Right forelimb (tissue), 1 donor: ENCODE results near the gene SAMMSON.

Experiments used
- DNase-seq: peaks from one replicate; pipeline ENCODE4 v3.0.0-alpha.2; 2018

SAMMSON gene

DNA sequence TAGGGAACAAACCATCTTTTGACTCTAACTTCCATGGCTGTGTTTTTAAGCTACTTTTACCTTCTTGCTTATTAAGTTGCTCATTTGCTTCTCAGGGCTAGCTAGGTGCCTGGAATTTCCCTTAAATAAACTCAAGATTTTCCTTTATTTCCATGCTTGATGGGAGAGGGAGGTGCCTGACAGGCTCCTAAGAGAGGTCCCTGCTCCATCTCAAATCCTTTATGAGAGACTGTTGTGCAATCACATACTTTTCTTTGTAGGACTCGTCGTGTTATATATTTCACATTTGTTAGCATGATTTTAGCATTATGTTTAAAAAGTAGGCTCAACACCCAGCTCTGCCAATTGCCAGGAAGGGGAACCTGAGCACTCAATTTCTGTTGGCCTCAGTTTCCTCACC is 95.7 kb downstream of the SAMMSON start:
- no peak for DNase-seq

DNA sequence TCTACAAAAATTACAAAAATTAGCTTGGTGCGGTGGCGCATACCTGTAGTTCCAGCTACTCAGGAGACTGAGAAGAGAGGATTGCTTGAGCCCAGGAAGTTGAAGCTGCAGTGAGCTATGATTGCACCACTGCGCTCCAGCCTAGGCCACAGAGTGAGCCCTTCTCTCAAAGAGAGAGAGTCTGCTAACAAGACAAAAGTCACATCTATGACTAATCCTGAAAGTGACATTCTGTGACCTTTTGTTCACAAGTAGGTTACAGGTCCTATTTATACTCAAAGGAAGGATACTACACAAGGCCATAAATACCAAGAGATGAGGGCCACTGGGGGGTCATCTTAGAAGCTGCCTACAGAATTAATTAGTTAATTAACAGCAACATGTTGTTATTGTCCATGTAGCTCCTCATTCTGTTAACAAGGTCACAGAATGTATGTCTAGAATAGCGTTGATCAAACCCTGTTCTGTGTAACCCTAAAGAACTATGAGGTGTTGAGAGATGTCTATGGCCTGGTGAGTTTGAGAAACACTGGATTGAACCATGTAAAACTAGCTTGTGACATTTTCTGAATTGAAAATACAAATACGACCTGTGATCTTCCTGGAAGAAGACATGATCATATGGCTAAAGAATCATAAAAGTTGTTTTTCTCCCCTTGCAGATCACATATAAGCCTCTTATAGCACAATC is 97.0 kb downstream of the SAMMSON start:
- no peak for DNase-seq

DNA sequence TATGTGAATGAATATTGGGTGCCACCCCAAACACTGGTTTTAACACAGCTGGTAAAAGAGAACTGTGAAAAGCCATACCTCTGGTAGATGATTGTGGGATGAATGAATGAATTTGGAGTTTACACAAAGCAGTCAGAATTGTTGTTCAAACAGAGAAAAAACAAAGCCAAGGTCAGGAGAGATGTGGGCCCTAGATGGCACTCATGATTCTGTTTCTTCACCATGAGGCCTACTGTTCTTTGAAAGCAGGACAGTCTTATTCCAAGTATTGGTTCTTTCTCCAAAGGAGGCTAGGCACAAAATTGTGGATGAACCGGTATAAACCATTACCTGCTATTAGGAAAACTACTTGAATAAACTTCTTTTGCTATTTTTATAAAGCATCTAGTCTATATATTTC is 97.6 kb downstream of the SAMMSON start:
- DNase-seq = no peak

DNA sequence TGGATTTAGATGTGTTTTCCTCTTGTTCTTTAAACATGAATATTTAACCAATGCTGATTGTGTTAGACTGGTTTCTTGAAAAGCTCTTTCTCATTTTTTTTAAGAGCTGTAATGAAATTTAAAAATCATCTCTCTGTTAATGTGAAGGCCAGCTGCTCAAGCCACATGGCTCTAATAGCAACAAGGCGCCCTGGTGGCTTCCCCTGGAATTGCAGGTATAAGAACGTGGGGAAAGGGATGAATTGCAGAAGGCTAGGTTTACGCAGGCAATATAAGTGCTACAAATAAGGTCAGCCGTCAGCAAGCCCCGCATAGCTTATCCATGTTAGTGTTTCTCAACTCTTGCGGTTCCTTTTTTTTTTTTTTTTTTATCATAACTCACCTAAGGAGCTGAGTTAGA is 108.5 kb downstream of the SAMMSON start:
- DNase-seq = no peak

DNA sequence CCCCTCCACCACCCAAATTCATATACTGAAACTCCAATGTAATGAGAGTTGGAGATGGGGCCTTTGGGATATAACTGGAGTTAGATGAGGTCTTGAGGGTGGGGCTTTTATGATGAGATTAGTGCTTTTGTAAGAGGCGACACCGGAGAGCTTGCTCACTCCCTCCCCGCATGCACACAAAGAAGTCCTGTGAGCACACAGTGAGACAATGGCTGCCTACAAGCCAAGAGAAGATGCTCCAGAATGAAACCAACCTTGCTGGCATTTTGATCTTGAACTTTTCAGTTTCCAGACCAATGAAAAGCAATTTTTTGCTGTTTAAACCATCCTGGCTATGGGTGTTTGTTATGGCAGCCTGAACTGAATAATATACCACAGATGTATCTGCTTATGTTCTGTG is 109.0 kb downstream of the SAMMSON start:
- DNase-seq = no peak

DNA sequence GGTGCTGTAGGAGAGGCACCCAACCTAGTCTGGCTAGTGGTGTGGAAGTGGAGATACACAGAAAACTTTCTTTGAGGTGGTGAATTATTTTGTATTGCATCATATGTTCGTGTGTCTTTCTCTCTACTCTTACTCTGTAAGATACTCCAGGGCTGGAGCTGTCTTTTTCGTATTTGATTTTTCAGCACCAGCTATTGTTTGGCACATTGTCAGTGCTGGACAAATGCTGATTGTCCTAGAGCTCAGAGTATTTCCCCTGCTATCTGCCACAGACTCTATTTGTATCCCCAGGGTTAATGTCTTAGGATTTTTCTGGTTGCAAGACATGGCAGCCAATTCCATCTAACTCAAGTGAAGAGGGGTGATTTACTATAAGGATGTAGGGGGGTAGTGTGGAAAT is 110.5 kb downstream of the SAMMSON start:
- DNase-seq = no peak

DNA sequence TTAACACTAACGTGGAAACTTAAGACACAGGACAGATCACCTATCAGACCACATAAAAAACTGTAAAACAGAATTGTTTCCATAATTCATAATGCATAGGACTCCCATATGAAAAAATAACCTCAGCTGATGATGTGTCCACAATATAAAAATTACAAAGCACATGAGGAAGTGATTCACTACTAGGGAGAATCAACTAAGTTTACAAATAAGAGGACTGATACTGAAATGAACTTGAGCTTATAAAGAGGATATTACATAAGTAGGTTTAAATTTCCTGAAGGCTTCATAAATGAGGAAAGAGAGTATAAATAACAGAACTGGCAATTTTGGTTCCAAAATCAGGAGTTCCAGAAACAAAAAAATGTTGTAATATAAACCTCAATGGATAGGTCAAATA is 111.9 kb downstream of the SAMMSON start:
- DNase-seq = no peak

DNA sequence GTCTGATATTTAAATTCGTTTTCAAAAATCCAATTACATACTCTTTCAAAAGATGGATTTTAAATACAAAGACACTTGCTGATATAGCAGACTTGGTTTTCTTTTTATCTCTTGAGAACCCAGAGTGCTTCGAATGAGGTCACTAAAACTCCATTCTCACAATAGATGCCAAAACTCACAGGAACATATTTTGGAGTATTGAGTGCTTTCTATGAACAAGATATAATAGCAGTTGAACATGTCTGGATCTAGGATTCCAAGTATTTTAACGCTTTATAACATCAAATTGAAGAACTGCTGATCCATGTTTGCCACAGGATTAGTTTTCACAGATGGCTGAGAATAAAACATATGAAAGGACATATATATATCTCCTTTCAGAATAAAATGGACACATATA is 113.2 kb downstream of the SAMMSON start:
- DNase-seq = no peak

DNA sequence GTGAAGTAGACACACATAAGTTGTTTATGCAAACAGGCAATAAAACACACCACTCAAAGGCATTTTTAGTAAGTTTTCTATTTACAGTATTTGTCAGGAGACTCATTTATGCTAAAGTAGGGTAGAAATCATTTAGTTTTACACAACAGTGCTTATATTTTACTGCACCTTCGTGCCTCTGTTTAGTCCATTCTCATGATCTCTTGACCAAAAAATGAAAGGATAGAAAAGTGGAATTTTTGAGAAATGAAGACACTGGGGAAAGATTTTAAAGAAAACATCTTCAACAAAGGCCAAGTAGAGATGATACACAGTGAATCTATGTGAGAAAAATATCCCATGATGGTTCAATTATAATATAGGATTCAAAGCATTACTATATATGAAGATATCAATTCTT is 114.9 kb downstream of the SAMMSON start:
- DNase-seq = no peak

DNA sequence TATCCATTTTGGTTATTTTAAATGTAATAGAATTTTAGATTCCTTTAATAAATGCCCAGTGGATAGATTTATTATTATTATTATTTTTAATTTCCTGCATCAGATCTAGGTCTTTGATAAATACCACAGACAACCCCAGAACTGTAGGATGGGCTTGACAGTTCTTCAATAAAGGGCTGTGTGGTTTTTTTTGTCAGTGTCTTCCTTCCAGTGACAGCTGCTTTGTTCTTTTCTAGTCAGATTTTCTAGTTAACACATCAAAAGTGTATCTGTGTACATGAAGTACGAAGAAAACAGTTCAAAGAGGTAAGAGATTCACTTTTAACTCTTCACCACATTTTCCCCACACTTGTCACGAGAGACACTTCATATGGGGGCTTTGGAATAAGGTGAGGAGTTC is 120.3 kb downstream of the SAMMSON start:
- no peak for DNase-seq
